Suprapubic skin (tissue), 4 donors: ENCODE data around the gene PPP1CB.

ENCODE experiments used
- EP300 ChIP-seq: sonication (generic); formaldehyde crosslinking; IDR thresholded peaks from one replicate; pipeline ENCODE4 v1.6.1; 2017; ENCODE audit warnings: antibody characterized with exemption
- POLR2A ChIP-seq, 2 donors: fragments of 450-650 bp; IDR thresholded peaks; one replicate each; pipeline ENCODE4 v1.6.1; 2017; ENCODE audit warnings: antibody characterized with exemption in 2 of 2, mild to moderate bottlenecking in 2 of 2, moderate library complexity in 2 of 2
- POLR2AphosphoS5 ChIP-seq, 3 donors: sonication (generic); formaldehyde crosslinking; IDR thresholded peaks; one replicate each; pipeline ENCODE4 v1.6.1; 2017; ENCODE audit warnings: antibody characterized with exemption in 3 of 3
- TF ChIP-seq, protein P1 (sequence below), 2 donors: fragments of 200-600 bp in 1 of 2; fragments of 450-650 bp in 1 of 2; sonication (generic) in 1 of 2; IDR thresholded peaks; one replicate each; pipeline ENCODE4 v1.5.1; 2016 to 2019; ENCODE audit warnings: antibody characterized with exemption in 2 of 2, mild to moderate bottlenecking in 1 of 2, moderate library complexity in 1 of 2

DNA sequence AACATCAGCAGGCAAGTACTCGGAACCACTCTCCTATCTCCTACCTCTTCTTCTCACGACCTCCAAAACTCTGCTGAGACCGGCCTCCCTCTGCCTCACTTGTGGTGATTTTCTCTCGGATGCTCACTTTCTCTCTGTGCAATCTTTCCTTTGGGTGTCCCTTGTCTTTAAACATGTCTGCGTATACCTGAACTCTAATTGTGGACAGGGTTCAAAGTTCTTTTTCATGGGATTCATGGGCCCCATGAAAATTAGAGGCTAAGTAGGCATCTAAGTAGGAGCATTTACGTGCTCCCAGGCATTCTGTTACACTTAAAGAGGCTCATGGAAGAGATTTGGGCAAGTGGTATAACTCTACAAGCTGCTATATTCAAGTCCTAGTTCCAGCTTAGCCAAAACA is 2.1 kb upstream of the PPP1CB start:
- TF ChIP-seq EP300 (no peak), POLR2AphosphoS5 (IDR thresholded peaks at IDR 0.05) (no peak), POLR2A (IDR thresholded peaks at IDR 0.05) (no peak)
- TF ChIP-seq, protein P1, sequence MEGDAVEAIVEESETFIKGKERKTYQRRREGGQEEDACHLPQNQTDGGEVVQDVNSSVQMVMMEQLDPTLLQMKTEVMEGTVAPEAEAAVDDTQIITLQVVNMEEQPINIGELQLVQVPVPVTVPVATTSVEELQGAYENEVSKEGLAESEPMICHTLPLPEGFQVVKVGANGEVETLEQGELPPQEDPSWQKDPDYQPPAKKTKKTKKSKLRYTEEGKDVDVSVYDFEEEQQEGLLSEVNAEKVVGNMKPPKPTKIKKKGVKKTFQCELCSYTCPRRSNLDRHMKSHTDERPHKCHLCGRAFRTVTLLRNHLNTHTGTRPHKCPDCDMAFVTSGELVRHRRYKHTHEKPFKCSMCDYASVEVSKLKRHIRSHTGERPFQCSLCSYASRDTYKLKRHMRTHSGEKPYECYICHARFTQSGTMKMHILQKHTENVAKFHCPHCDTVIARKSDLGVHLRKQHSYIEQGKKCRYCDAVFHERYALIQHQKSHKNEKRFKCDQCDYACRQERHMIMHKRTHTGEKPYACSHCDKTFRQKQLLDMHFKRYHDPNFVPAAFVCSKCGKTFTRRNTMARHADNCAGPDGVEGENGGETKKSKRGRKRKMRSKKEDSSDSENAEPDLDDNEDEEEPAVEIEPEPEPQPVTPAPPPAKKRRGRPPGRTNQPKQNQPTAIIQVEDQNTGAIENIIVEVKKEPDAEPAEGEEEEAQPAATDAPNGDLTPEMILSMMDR (IDR thresholded peaks at IDR 0.05) = no peak
